GM21447 (cell line): ENCODE results near the gene OGFOD2.

ENCODE experiments used
- ATAC-seq: cut with Tn5 transposase; IDR thresholded peaks from one replicate; pipeline ENCODE4 v1.9.1; 2021; ENCODE audit not compliant: unreplicated experiment

The OGFOD2 gene

GRCh38 chr12:122951406-122951805 lies 23.6 kb upstream of the OGFOD2 start:
- ATAC-seq: no peak

GRCh38 chr12:122951979-122952892 lies 22.8 kb upstream of the OGFOD2 start:
- ATAC-seq: peak; percentile 78

- no peak for ATAC-seq
Measured at GRCh38 chr12:122955156-122955555, 19.9 kb upstream of the OGFOD2 start.

GRCh38 chr12:122956035-122956434 lies 19.0 kb upstream of the OGFOD2 start:
- no peak for ATAC-seq

GRCh38 chr12:122958198-122958888 lies 16.7 kb upstream of the OGFOD2 start:
- ATAC-seq: no peak

GRCh38 chr12:122959566-122960192 lies 15.4 kb upstream of the OGFOD2 start:
- ATAC-seq: no peak

- ATAC-seq: no peak
Measured at GRCh38 chr12:122960193-122960569, 14.9 kb upstream of the OGFOD2 start.

GRCh38 chr12:122961531-122962329 lies 13.3 kb upstream of the OGFOD2 start:
- no peak for ATAC-seq

- ATAC-seq: no peak
Measured at GRCh38 chr12:122963941-122964265, 11.1 kb upstream of the OGFOD2 start.

GRCh38 chr12:122964439-122965257 lies 10.4 kb upstream of the OGFOD2 start:
- ATAC-seq: no peak

- no peak for ATAC-seq
Measured at GRCh38 chr12:122965321-122965751, 9.7 kb upstream of the OGFOD2 start.

GRCh38 chr12:122965851-122966742 lies 8.9 kb upstream of the OGFOD2 start, which contains the start of gene ABCB9:
Gene ABCB9 (minus strand): TSS chr12:122966463. CDS start chr12:122960235, 6,228 bp downstream.
- ATAC-seq: peak; percentile 64

- ATAC-seq: no peak
Measured at GRCh38 chr12:122966743-122967550, 8.1 kb upstream of the OGFOD2 start.

- ATAC-seq: no peak
Measured at GRCh38 chr12:122968104-122968503, 6.9 kb upstream of the OGFOD2 start.

- no peak for ATAC-seq
Measured at GRCh38 chr12:122969676-122970075, 5.4 kb upstream of the OGFOD2 start.

GRCh38 chr12:122974274-122974891 lies 661 bp upstream of the OGFOD2 start:
- peak; percentile 85 for ATAC-seq

GRCh38 chr12:122975790-122976647 lies 975 bp downstream of the OGFOD2 start:
- ATAC-seq: no peak
